K562 (cell line): ENCODE data around the gene SMAD7. TPM values are rescaled to one million over a fixed set of nuclear protein-coding genes. Genes with fewer than 3 reads are reported as not detected.

Experiments used
- BRF1 ChIP-seq: IDR thresholded peaks from 3 replicates; pipeline ENCODE4 v1.6.1; 2011; ENCODE audit warnings: borderline replicate concordance, mild to moderate bottlenecking; ENCODE audit not compliant: insufficient read length; ENCODE audit errors: extremely low read depth
- CBFA2T3 ChIP-seq: fragments of 450-650 bp; IDR thresholded peaks from 2 replicates; pipeline ENCODE4 v1.6.1; 2017
- FOXA3 ChIP-seq, 2 experiments: fragments of 450-650 bp in 1 of 2; sonication (generic) in 1 of 2; formaldehyde crosslinking; IDR thresholded peaks in 1 of 2; conservative IDR thresholded peaks in 1 of 2; 2 replicates each; pipeline versions ENCODE4 v1.4.0 to v1.8.0; 2020 to 2022; ENCODE audit warnings: mild to moderate bottlenecking in 2 of 2, missing genetic modification reagents in 1 of 2
- HNRNPL ChIP-seq: fragments of 200-400 bp; formaldehyde crosslinking; IDR thresholded peaks from 2 replicates; pipeline ENCODE4 v1.6.1; 2017; ENCODE audit warnings: low read depth, mild to moderate bottlenecking, low read length
- TAF7 ChIP-seq: fragments of 450-650 bp; IDR thresholded peaks from 2 replicates; pipeline ENCODE4 v1.6.1; 2016; ENCODE audit warnings: missing genetic modification characterization, missing compliant biosample characterization
- polyA plus RNA-seq, 8 experiments: library from polyadenylated mRNA; depleted of rRNA in 4 of 8; stranded (reverse) in 5 of 8; unstranded in 3 of 8; fragments of >200 nt; fragmentation: Nextera tagmentation in 2 of 8; fragmentation: Illumina TruSeq in 1 of 8; extraction: Ambion mirVana in 2 of 8; extraction: Trizol in 1 of 8; gene quantifications; 2 replicates each; pipeline versions ENCODE4 v1.2.1 to v1.2.3, GENCODE V29; 2011 to 2014; ENCODE audit warnings: inconsistent platforms in 1 of 8, missing spikeins in 1 of 8
- total RNA-seq, 7 experiments: library from RNA; depleted of rRNA in 6 of 7; stranded (reverse); fragments of >200 nt in 6 of 7; fragmentation: Illumina TruSeq in 2 of 7; extraction: Trizol in 2 of 7; gene quantifications; 2 replicates each; pipeline versions ENCODE4 v1.2.1 to v1.2.3, GENCODE V29; 2011 to 2021; ENCODE audit warnings: low replicate concordance in 1 of 7
- TF ChIP-seq, protein P1 (sequence below), 2 experiments: fragments of 450-650 bp; formaldehyde crosslinking in 1 of 2; IDR thresholded peaks; 2 replicates each; pipeline versions ENCODE4 v1.4.0 to v1.6.1; 2014 to 2020; ENCODE audit warnings: mild to moderate bottlenecking in 2 of 2, borderline replicate concordance in 1 of 2, low read depth in 1 of 2
- TF ChIP-seq, protein P2 (sequence below): fragments of 450-650 bp; IDR thresholded peaks from 2 replicates; pipeline ENCODE4 v1.6.1; 2016; ENCODE audit warnings: low read depth
- TF ChIP-seq, protein P3 (sequence below): fragments of 200-800 bp; sonication (Bioruptor generic); IDR thresholded peaks from 2 replicates; pipeline ENCODE4 v1.6.1; 2017; ENCODE audit warnings: missing genetic modification characterization, missing compliant biosample characterization

SMAD7 gene
- total and polyA plus RNA-seq, 9 of the 15 experiments (the other 6 are each of a cell fraction or from before 2014, with no cell fraction given), result 0.13 to 3.0 (median 1.6) TPM

DNA sequence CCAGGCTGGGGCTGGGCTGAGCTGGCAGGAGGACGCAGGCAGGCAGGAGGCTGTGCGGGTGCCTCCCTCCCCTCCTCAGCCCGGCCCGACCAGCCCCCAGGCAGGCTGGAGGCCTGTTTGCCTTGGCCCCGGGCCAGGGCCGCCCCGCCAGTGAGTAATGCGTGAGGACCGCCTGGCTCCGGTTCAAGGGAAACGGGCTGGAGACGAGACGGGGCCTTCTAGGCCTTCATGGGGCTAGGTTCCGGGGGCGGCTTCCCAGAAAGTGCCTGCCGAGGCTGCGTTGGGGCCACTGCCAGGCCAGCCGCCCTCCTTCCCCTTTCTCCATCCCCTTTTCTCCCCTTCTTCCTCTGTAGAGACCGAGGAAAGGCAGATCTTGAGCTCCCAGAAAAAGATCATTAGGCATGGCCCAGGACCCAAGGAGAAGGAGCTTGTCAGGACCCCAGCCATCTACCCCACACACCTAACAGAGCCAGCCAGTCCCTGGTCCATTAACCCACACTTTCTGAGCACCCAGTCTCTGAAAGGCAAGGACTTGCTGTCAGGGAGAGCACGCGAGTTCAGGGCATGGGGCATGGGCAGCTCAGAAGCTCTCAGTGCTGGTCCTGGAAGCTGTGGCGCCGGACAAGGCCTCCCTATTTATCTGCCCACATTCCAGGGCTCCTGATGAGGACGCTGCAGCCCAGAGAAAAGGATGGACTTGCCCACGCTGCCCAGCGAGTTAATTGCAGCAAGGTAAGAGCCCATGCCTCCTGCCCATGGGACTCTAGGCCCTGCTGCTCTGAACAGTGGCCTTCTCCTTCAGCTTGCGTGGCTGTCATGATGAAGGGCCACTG is 48.5 kb downstream of the SMAD7 start (continued):
- TF ChIP-seq, protein P1, sequence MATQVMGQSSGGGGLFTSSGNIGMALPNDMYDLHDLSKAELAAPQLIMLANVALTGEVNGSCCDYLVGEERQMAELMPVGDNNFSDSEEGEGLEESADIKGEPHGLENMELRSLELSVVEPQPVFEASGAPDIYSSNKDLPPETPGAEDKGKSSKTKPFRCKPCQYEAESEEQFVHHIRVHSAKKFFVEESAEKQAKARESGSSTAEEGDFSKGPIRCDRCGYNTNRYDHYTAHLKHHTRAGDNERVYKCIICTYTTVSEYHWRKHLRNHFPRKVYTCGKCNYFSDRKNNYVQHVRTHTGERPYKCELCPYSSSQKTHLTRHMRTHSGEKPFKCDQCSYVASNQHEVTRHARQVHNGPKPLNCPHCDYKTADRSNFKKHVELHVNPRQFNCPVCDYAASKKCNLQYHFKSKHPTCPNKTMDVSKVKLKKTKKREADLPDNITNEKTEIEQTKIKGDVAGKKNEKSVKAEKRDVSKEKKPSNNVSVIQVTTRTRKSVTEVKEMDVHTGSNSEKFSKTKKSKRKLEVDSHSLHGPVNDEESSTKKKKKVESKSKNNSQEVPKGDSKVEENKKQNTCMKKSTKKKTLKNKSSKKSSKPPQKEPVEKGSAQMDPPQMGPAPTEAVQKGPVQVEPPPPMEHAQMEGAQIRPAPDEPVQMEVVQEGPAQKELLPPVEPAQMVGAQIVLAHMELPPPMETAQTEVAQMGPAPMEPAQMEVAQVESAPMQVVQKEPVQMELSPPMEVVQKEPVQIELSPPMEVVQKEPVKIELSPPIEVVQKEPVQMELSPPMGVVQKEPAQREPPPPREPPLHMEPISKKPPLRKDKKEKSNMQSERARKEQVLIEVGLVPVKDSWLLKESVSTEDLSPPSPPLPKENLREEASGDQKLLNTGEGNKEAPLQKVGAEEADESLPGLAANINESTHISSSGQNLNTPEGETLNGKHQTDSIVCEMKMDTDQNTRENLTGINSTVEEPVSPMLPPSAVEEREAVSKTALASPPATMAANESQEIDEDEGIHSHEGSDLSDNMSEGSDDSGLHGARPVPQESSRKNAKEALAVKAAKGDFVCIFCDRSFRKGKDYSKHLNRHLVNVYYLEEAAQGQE (IDR thresholded peaks at IDR 0.05; ENCODE audit: borderline replicate concordance), result peak; percentile 86
- TF ChIP-seq, protein P1 (CRISPR knock-in tag; IDR thresholded peaks at IDR 0.05; ENCODE audit: low read depth), result no peak
- TF ChIP-seq, protein P2, sequence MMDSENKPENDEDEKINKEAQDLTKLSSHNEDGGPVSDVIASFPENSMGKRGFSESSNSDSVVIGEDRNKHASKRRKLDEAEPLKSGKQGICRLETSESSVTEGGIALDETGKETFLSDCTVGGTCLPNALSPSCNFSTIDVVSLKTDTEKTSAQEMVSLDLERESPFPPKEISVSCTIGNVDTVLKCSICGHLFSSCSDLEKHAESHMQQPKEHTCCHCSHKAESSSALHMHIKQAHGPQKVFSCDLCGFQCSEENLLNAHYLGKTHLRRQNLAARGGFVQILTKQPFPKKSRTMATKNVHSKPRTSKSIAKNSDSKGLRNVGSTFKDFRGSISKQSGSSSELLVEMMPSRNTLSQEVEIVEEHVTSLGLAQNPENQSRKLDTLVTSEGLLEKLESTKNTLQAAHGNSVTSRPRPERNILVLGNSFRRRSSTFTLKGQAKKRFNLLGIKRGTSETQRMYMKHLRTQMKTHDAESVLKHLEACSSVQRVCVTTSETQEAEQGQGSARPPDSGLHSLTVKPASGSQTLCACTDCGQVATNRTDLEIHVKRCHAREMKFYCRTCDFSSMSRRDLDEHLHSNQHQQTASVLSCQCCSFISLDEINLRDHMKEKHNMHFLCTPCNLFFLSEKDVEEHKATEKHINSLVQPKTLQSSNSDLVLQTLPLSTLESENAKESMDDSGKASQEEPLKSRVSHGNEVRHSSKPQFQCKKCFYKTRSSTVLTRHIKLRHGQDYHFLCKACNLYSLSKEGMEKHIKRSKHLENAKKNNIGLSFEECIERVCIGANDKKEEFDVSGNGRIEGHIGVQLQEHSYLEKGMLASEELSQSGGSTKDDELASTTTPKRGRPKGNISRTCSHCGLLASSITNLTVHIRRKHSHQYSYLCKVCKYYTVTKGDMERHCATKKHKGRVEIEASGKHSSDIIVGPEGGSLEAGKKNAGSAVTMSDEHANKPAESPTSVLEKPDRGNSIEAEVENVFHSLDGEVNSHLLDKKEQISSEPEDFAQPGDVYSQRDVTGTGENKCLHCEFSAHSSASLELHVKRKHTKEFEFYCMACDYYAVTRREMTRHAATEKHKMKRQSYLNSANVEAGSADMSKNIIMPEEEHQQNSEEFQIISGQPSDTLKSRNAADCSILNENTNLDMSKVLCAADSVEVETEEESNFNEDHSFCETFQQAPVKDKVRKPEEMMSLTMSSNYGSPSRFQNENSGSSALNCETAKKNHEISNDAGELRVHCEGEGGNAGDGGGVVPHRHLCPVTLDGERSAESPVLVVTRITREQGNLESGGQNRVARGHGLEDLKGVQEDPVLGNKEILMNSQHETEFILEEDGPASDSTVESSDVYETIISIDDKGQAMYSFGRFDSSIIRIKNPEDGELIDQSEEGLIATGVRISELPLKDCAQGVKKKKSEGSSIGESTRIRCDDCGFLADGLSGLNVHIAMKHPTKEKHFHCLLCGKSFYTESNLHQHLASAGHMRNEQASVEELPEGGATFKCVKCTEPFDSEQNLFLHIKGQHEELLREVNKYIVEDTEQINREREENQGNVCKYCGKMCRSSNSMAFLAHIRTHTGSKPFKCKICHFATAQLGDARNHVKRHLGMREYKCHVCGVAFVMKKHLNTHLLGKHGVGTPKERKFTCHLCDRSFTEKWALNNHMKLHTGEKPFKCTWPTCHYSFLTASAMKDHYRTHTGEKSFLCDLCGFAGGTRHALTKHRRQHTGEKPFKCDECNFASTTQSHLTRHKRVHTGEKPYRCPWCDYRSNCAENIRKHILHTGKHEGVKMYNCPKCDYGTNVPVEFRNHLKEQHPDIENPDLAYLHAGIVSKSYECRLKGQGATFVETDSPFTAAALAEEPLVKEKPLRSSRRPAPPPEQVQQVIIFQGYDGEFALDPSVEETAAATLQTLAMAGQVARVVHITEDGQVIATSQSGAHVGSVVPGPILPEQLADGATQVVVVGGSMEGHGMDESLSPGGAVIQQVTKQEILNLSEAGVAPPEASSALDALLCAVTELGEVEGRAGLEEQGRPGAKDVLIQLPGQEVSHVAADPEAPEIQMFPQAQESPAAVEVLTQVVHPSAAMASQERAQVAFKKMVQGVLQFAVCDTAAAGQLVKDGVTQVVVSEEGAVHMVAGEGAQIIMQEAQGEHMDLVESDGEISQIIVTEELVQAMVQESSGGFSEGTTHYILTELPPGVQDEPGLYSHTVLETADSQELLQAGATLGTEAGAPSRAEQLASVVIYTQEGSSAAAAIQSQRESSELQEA, result no peak
- TF ChIP-seq, protein P3, sequence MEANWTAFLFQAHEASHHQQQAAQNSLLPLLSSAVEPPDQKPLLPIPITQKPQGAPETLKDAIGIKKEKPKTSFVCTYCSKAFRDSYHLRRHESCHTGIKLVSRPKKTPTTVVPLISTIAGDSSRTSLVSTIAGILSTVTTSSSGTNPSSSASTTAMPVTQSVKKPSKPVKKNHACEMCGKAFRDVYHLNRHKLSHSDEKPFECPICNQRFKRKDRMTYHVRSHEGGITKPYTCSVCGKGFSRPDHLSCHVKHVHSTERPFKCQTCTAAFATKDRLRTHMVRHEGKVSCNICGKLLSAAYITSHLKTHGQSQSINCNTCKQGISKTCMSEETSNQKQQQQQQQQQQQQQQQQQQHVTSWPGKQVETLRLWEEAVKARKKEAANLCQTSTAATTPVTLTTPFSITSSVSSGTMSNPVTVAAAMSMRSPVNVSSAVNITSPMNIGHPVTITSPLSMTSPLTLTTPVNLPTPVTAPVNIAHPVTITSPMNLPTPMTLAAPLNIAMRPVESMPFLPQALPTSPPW (CRISPR knock-in tag), result peak; percentile 66
- TF ChIP-seq HNRNPL, result no peak
- TF ChIP-seq CBFA2T3, result 0 out of 2 replicates have a peak, but pooled peaks have one; percentile 6
- TF ChIP-seq FOXA3 (CRISPR knock-in tag; conservative IDR thresholded peaks at IDR 0.05 in 1 of 2, IDR thresholded peaks at IDR 0.05 in 1 of 2), result peak; percentile 82 to 98
- TF ChIP-seq TAF7 (tag), result no peak
- no peak for TF ChIP-seq BRF1
